Kasumi-1 (cell line): ENCODE measurements around the gene TMEM270.

ENCODE experiments used
- DNase-seq, 2 experiments: peaks; one replicate each; lab custom pipeline; 2025; lab: John Stamatoyannopoulos, UW

Gene TMEM270

GRCh38 chr7:73888959-73889358, 28.0 kb downstream of the TMEM270 start:
- DNase-seq, result no peak

GRCh38 chr7:73890555-73891147, 29.7 kb downstream of the TMEM270 start:
- DNase-seq, result no peak

GRCh38 chr7:73891178-73891885, 30.4 kb downstream of the TMEM270 start:
- DNase-seq, result no peak

DNA sequence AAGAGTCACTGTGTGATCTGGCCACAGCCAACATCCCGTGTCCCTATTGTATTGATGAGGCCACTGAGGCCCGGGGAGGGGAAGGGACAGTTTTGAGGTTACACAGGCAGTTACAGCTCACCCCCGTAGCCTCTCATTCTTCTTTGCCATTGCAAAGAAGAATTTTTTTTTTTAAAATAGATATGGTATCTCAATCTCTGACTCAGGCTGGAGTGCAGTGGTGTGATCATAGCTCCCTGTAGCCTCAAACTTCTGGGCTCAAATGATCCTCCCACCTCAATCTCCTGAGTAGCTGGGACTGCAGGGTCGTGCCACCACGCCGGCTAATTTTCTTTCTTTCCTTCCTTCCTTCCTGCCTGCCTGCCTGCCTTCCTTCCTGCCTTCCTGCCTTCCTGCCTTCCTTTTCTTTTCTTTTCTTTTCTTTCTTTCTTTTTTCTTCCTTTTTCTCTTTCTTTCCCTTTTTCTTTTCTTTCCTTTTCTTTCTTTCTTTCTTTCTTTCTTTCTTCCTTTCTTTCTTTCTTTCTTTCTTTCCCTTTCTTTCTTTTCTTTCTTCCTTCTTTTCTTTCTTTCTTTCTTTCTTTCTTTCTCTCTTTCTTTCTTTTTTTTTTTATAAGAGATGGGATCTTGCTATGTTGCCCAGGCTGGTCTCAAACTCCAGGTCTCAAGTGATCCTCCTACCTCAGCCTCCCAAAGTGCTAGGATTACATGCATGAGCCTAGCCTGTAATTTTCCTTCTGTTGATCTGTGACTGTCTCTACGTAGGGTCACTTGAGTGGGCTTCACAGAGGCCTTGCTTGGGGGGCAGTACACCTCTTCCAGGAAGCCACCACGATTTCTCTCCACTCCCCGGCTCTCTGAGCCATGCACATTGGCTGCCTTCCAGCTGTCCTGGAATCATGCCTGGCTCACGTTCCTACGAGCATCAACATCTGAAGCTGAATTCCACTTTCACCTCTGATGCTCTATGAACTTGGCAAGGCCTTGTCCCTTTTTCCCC, 31.3 kb downstream of the TMEM270 start:
- no peak for DNase-seq

GRCh38 chr7:73893342-73894101, 32.6 kb downstream of the TMEM270 start:
- no peak for DNase-seq

GRCh38 chr7:73894166-73894565, 33.2 kb downstream of the TMEM270 start:
- DNase-seq, result no peak

- no peak for DNase-seq
These were observed 34.0 kb downstream of the TMEM270 start for GRCh38 chr7:73894733-73895551.

- no peak for DNase-seq
These were observed 34.7 kb downstream of the TMEM270 start for GRCh38 chr7:73895626-73896025.

DNA sequence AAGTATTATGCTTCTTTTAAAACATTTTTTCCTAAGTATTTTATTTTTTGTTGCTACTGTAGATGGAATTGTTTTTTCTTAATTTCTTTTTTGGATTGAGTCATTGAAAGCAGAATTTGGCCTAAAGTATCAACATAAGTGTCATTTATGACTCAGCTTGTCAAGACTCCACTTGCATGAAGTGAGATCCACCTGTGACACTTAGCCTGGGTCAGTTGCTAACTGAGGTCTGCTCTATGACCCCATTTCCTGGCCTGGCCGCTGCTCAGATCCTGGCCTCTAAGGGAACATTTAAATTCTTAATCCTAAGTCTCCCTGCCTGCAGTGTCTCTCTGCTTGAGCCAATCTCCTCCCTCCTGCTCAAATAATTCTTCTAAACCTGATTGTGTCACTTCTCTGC, 35.5 kb downstream of the TMEM270 start:
- DNase-seq, result no peak

- no peak for DNase-seq
These were observed 38.8 kb downstream of the TMEM270 start for GRCh38 chr7:73899731-73900142.

DNA sequence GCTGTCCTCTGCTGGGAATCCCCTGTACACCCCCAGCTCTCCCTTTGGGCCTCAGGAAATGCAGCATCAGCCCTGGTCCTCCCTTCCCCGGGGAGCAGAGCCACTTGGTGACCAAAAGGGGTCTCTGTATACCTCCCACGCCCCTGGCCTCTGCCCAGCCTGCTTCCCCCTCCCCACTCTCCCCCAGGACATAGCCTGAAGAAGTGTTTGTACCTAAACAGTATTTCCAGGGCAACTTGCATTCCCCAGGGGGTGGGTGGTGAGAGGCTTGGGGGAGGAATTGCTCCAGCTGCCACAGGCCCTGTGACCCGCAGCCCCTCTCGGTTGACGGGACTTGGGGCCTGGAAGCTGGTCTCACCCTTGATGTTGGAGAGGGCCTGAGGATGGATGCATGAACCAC, 39.3 kb downstream of the TMEM270 start:
- DNase-seq, result no peak

GRCh38 chr7:73901231-73901822, 40.4 kb downstream of the TMEM270 start:
- no peak for DNase-seq

- no peak for DNase-seq
These were observed 41.1 kb downstream of the TMEM270 start for GRCh38 chr7:73901823-73902597.

DNA sequence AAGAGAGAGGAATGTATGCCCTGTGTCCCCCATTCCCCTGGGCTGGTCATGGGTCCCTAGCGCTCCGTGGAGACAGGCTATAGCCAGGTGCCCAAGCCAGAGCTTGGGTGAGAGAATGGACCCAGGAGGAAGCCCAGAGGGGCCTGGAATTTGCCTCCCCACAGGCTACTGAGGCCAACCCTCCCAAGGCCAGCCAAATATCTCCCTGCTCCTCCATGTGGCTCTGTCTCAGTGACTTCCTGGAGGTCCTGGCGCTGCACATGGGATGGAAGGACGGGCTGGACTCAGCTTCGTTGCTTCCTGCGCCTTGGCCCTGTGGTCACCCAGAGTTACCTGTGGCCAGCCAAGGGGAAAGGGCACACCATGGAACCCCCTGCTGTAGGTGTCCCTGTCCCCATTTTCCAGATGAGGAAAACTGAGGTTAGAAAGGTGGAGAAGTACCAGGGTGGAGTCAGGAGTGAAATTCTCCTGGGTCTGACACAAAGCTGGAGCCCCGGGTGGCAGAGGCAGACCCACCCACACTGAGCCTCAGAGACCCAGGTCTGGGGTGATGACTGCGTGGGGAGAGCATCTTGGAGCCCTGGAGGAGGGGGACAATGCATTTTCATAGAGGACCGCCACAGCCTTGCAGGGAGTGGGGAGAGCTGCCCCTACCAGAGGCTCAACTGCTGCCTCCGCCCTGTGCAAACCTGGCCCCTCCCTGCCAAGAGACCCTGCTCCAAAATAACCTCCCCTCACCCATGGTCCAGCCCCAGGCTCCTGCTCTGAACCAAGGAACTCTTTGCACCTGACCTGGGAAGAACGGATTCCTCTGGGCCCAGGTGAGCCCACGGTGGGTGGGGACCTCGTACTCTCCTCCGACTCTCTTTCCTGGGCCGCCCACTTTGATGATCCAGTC, 42.6 kb downstream of the TMEM270 start:
- DNase-seq, result no peak

- no peak for DNase-seq
These were observed 43.5 kb downstream of the TMEM270 start for GRCh38 chr7:73904219-73905137.

- peak in 1 of 2 experiments; percentile 2 for DNase-seq
These were observed 44.4 kb downstream of the TMEM270 start for GRCh38 chr7:73905360-73905759.

GRCh38 chr7:73906874-73907273, 45.9 kb downstream of the TMEM270 start:
- no peak for DNase-seq
